HG02642 (cell line): ENCODE measurements around the gene PRIM1.
"Not testable (repeated sequence)": the region's sequence is repeated elsewhere in the genome, so short reads cannot be mapped to it uniquely, and the experiment has no call there.

ENCODE experiments used
- ATAC-seq: cut with Tn5 transposase; IDR thresholded peaks from one replicate; pipeline ENCODE4 v1.9.1; 2021; ENCODE audit warnings: mild to moderate bottlenecking; ENCODE audit not compliant: unreplicated experiment, poor library complexity

PRIM1 gene

DNA sequence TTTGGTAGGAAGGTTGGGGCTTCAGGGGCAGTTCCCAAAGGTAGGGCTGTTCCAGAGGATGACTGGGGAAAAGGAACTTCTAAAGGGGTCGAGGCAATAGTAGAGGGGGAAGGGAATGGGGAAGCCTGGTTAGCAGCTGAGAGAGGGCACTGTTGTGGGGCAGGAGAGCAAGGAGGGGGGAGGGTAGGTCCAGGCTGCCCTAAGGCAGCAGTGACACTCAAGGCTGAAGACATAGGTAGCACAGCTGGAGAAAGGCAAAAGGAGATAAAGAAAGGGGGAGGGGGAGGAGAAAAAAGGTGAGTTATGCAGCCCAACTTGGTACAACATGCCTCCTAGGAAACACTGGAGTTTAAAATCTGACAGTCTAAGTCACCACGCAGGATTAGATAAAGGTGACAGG is 30.9 kb downstream of the PRIM1 start:
- no peak for ATAC-seq

DNA sequence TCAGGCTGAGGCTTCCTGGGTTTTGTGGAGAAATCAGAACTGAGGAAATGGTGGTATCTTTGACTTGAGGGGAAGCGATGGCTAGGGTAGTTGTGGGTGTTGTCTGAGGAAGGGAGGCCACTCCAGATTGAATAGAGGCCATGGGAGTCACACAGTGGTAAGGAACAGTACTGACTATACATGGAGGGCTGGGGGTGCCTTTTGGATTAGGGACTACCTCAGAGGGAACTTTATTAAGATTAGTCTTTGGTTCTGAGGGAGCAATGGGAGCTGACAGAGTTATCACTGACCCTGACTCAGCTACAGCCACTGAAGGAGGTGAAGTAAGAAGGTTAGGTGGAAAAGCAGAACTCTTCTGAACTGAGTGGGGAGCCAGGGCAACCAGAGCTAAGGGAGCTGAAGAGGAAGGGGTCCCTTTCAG is 31.4 kb downstream of the PRIM1 start:
- no peak for ATAC-seq

DNA sequence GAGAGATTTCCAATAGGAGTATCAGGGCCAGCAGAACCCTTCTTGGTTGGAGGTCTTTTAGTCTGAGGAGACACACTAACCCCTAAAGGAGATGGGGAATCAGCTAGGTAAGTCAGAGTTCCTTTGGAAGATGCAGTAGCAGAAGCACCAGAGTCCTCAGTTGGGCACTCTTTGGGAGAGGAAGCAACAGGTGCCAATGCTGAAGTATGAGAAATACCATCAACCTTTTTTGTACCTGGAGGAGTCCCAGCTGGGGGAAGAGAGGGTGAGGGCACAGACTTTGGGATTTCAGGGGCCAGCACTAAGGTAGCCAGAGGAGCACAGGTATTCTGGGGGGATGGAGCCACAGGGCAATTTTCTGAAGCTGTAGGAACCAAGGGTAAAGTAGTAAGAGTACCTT is 33.1 kb downstream of the PRIM1 start:
- no peak for ATAC-seq

DNA sequence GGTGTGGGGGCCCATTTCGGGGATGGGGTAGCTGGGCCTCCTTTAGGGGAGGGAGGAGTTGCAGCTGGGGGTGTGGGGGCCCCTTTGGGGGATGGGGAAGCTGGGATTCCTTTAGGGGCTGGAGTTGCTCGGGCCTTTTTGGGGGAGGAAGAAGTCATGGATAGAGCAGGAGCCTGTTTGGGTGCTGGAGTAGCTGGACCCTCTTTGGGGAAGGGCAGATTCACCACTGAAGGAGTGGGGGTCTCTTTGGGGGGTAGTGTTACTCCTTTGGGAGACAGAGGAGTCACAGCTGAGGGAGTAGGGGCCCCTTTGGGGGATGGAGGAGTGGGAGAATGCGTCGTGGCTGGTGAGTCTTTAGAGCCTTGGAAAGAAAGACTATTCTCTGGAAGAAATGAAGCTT is 33.5 kb downstream of the PRIM1 start:
- ATAC-seq = no peak

DNA sequence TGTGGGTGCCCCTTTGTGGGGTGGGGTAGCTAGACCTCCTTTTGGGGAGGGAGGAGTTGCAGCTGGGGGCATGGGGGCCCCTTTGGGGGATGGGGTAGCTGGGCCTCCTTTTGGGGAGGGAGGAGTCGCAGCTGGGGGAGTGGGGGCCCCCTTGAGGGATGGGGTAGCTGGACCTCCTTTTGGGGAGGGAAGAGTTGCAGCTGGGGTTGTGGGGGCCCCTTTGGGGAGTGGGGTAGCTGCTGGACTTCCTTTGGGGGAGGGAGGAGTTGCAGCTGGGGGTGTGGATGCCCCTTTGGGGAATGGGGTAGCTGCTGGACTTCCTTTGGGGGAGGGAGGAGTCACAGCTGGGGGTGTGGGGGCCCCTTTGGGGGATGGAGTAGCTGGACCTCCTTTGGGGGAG is 34.0 kb downstream of the PRIM1 start:
- no peak for ATAC-seq

DNA sequence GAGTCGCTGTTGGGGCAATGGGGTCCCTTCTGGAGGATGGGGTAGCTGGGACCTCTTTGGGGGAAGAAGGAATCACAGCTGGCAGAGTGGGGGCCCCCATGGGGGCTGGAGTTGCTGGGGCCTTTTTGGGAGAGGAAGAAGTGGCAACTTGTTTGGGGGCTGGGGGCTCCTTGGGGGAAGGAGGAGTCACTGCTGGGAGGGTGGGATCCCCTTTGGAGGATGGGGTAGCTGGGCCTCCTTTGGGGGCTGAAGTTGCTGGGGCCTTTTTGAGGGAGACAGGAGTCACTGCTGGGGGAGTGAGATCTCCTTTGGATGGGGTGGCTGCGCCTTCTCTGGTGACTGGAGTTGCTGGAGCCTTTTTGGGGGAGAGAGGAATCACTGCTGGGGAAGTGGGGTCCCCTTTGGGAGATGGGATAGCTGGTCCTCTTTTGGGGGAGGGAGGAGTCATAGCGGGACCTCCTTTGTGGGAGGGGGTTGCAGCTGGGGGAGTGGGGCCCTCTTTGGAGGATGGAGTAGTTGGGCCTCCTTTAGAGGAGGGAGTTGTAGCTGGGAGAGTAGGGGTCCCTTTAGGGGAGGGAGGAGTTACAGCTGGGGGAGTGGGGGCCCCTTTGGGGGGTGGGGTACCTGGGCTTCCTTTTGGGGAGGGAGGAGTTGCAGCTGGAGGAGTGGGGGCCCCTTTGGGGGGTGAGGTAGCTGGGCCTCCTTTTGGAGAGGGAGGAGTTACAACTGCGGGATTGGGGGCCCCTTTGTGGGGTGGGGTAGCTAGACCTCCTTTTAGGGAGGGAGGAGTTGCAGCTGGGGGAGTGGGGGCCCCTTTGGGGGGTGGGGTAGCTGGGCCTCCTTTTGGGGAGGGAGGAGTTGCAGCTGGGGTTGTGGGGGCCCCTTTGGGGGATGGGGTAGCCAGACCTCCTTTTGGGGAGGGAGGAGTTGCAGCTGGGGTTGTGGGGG is 34.9 kb downstream of the PRIM1 start:
- ATAC-seq = no peak

DNA sequence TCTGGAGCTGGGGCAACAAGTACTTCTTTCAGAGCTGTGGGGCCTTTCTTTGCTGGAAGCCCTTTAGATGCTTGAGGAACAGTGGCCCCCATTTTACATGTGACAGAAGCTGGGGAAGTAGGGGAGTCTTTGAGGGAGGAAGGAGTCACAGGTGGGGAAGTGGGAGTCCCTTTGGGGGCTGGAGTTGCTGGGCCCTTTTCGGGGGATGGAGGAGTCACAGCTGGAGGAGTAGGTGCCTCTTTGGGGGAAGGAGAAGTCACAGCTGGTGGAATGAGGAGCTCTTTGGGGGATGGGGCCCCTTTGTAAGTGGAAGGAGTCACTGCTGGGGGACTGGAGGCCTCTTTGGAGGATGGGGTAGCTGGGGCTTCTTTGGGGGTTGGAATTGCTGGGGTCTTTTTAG is 35.7 kb downstream of the PRIM1 start:
- no peak for ATAC-seq

DNA sequence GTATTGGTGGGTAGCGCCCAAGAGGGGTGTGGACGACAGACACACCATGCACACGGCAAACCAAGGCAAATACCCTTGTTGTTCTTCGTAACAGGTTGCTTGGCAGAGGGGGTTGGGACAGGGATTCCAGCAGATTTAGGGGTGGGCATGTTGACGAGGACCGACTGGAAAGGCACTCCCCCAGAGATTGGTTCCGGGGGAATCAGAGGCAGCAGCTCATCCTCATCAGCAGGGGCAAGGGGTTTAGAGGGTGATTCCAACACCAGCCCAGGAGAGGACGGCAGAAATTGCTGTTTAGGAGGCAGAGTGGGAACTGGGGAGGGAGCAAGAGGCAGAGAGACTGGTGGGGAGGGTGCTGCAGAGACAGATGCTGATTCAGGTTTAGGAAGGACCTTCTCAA is 36.3 kb downstream of the PRIM1 start:
- ATAC-seq = no peak

DNA sequence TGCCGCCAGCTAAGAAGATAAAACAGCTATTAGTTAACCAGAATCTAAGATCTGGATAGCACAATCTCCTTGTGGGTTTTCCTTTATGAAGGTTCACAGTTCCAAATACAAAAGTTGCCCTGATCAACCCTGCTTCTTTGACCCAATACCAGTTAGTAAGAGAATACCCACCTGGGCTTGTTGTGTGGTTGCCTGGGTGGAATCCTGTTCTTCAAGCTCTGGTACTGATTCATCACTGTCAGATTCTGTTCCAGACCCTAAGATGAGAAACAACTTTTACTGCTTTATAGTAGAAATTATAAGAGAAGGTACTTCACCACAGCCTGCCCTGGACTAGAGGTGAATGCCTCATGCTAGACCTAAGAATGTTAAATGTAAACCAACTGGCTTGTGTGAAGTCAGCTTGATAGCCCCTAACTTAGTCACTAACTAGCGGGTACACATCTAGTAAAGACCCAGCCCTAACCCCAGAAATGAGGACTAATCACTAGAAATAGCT is 37.6 kb downstream of the PRIM1 start:
- ATAC-seq = no peak

DNA sequence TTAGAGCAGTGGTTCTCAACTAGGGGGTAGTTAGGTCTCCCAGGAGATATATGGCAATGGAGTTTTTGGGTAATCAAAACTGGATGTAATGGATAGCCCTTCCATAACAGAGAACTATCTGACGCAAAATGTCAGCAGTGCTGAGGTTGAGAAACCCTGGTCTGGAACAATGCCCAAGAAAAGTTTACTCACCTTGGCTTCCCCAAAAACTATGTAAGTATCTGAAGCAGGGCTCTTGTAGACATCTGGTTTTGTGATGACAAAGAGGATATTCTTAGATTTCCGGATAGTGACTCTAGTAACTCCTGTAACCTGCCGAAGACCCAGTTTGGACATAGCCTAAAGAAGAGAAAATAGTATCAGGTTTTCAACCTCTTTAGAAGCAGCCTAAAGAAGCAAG is 38.8 kb downstream of the PRIM1 start:
- ATAC-seq = no peak

DNA sequence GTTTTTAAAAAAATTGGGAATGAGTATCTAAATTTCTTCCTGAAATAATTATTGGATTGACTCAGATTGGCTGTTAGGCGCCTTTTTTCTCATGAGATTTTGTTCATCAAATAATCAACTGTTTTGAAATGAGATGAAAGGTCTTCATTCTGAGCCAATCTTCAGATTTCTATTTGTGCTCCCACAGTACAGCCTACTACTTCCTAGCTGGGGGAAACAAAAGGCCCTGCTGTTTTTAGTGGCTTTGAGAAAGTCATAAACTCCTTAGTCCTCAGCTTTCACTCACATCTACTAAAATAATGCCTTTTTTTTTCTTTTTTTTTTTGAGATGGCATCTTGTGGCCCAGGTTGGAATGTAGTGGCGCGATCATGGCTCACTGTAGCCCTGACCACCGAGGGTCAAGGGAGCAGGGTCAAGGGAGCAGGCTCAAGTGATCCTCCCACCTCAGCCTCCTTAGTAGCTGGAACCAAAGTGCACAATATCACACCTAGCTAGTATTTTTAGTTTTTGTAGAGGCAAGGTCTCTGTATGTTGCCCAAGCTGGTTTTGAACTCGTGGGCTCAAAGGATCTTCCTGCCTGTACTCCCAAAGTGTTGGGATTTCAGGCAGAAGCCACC is 42.3 kb downstream of the PRIM1 start:
- ATAC-seq = no peak

DNA sequence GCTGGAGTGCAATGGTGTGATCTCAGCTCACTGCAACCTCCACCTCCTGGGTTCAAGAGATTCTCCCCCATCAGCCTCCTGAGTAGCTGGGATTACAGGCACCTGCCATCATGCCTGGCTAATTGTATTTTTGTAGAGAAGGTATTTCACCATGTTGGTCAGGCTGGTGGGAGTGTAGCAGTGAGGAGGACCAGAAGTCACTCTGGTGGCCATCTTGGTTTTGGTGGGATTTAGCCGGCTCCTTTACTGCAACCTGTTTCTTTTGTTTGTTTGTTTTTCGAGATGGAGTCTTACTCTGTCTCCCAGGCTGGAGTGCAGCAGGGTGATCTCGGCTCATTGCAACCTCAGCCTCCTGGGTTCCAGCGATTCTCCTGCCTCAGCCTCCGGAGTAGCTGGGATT is 47.6 kb downstream of the PRIM1 start:
- ATAC-seq = not testable (repeated sequence)

DNA sequence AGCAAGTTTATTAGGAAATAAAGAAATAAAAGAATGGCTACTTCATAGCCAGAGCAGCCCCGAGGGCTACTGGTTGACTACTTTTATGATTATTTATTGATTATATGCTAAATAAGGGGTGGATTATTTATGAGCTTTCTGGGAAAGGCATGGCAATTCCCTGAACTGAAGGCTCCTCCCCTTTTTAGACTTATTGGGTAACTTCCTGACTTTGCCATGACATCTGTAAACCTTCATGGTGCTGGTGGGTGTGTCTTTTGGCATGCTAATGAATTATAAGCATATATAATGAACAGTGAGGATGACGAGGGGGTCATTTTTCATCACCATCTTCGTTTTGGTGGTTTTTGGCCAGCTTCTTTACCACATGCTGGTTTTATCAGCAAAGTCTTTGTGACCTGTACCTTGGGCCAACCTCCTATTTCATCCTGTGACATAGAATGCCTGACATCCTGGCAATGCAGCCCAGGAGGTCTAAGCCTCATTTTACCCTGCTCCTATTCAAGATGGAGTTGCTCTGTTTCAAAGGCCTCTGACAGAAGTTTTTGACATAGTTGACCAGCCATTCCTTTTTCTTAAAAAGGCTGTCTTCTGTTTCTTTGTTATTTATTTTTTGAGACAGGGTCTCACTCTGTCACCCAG is 53.0 kb downstream of the PRIM1 start:
- no peak for ATAC-seq

DNA sequence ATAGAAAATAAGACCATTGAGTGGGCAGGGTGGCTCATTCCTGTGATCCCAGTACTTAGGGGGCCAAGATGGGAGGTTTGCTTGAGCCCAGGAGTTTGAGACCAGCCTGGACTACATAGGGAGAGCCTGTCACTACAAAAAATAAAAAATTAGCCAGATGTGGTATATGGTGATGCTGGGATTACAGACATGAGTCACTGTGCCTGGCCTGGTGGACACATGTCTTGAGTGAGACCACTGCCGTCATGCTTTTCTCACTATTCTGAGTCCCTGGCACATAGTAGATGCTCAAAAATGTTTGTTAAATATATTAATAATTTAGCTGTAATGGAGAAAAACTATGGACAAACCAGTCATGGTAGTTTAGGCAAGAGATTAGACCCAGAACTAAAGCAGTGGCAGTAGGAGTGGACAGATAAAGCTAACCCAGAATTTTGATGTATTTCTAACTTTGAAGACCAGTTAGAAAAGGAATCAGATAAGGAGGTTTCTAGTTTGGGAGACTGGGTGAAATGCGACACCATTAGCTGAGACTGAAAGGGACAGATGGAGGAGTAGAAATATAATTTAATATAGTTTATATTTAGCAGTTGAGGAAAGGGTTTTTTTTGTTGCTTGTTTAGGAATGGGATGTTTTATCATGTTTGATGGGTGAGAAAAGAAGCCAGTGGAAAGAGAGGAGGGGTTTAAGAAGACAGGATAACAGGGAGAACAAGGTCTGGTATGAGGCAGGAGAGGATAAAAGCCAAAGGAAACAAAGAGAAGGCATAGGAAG is 56.6 kb downstream of the PRIM1 start:
- no peak for ATAC-seq

DNA sequence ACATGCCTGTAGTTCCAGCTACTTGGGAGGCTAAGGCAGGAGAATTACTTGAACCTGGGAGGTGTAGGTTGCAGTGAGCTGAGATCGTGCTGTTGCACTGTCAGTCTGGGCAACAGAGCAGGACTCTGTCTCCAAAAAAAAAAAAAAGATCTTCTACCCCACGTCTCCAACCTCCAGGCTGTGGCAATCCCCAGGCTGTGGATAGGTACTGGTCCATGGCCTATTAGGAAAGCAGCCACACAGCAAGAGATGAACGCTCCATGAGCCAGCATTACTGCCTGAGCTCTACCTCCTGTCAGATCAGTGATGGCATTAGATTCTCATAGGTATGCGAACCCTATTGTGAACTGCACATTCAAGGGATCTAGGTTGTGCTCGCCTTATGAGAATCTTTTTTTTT is 58.0 kb downstream of the PRIM1 start:
- ATAC-seq = no peak

DNA sequence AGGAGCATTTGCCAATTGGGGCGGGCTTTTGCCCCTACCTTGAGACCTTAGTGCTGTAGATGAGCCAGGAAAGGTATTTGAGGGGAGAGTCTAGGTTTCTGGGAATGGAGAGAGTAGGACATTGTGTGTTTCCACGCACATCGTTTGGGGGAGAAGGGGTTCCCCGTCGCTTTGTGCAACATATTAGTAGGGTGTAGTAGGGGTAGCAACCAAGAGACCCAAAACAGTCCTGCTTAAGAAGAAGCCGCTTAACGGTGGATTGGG is 63.3 kb downstream of the PRIM1 start:
- no peak for ATAC-seq

DNA sequence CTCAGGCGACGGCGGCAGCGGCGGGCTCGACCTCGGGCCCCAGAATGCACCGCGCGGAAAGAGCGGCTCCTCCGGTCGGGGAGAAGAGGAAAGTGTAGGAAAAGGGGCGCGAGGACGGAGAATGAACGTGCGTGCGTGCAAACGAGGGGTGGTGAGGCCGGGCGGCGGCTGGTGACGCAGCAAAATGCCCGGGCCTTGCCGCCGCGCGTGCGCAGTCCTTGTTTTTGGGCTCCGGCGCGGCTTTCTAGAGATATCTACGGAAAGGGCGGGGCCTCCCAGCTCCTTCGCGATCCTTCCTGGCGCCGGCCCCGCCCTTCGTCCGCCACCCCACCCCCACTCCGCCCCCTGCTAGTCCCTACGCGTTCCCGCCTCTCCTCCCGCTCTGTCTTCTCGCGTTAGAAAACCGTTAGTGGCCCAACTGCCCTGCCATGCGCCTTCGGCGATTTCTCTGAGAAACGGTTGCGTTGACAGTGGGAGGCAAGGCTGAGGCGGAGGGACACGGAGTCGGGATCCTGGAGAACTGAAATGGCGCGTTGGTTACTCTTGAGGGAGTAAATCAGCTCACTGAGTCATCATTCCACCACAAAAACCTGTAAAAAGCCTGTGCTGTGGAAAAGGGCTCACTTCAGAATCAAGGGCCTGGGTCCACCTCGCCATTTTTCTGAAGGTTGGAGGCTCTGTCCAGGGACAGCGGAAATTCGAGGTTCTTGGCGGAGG is 63.8 kb downstream of the PRIM1 start, which contains the start of gene PTGES3:
PTGES3 (minus strand) TSS at position 156 of the 717 bp plus-strand sequence. CDS start 285 bp downstream, outside the sequence.
- ATAC-seq = peak; percentile 74

DNA sequence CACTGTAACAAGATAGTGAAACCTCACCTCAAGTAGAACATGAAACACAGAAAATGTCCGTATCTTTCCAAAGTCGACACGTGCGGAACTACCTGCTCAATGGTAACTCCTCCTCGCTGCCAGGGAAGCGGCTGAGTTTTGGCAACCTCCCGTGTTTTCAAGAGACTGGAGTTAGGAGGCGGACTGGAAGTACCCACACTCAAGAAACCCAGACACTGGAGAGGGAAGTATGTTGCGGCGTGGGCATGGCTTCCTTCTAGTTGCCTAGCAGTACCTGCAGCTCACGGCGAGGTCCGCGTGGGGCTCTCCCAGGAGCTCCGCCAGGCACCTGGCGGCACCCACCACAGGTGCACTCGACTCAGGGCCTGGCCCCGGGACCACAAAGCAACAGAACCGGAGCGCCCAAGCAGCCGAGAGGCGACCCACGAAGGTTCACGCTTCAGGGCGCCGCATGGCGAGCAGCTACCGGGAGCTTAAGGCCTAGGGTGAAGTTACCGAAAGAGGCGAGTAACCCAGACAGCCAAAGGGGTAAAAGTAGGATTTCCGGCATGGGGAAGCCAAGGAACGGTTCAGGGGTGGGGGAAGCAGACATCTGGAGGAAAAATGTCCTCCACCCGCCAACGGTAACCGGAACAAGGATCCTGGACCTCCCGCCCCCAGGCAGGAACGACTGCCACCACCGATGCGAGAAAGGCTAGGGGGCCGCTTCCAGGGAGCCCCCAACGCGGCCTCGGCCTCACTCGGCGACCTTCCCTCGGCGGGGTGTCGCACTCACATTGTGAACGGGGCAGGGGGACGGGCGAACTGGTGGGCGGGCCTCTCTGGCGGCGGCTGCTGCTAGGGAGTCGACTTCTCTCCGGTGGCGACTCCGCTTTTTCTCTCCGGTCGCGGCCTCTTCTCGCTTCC is 64.6 kb downstream of the PRIM1 start:
- ATAC-seq = peak; percentile 21
